HL-60 (cell line): ENCODE data around the gene CHRNA4.

ENCODE experiments used
- CTCF ChIP-seq: IDR thresholded peaks from one replicate; pipeline ENCODE4 v1.5.1; 2011; ENCODE audit warnings: low read length, control low read depth, inconsistent platforms; ENCODE audit not compliant: insufficient read depth
- GABPA ChIP-seq: IDR thresholded peaks from 2 replicates; pipeline ENCODE4 v1.6.1; 2012; ENCODE audit warnings: low read depth
- POLR2AphosphoS5 ChIP-seq: IDR thresholded peaks from 2 replicates; pipeline ENCODE4 v1.6.1; 2012; ENCODE audit warnings: low read depth
- REST ChIP-seq: IDR thresholded peaks from 2 replicates; pipeline ENCODE4 v1.6.1; 2012; ENCODE audit warnings: low read depth; ENCODE audit not compliant: insufficient replicate concordance

GRCh38 chr20:63352811-63353221 is 8.3 kb downstream of the CHRNA4 start:
- no peak for TF ChIP-seq CTCF
- no peak for TF ChIP-seq GABPA
- no peak for TF ChIP-seq POLR2AphosphoS5
- TF ChIP-seq REST: no peak
